Mucosa of descending colon (tissue), 3 donors: ENCODE data around the gene CDK5RAP1. TPM values are rescaled to one million over a fixed set of nuclear protein-coding genes. Genes with fewer than 3 reads are reported as not detected.

Experiments used
- ATAC-seq: fragments of 200-7000 bp; cut with Tn5 transposase; one replicate; pipeline ENCODE4 v1.9.1; 2020; ENCODE audit warnings: mild to moderate bottlenecking, moderate library complexity
- DNase-seq, 3 donors: peaks; one replicate each; pipeline ENCODE4 v3.0.0-alpha.2; 2020
- H3K36me3 ChIP-seq: fragments of 200-600 bp; one replicate; pipeline ENCODE4 v1.8.0; 2021; ENCODE audit warnings: low read depth, mild to moderate bottlenecking
- H3K4me1 ChIP-seq: fragments of 200-600 bp; one replicate; pipeline ENCODE4 v1.8.0; 2021; ENCODE audit warnings: low read depth, mild to moderate bottlenecking
- H3K4me3 ChIP-seq: fragments of 200-600 bp; one replicate; pipeline ENCODE4 v1.8.0; 2021; ENCODE audit warnings: mild to moderate bottlenecking
- H3K9me3 ChIP-seq: fragments of 200-600 bp; one replicate; pipeline ENCODE4 v1.8.0; 2021; ENCODE audit warnings: mild to moderate bottlenecking
- intact Hi-C, 2 donors: fragments of 100-400 bp; cut with DNase I in 1 of 2; cut with micrococcal nuclease in 1 of 2; formaldehyde crosslinking; loops; one replicate each; pipeline versions ENCODE4 v1.11.0 to v1.11.1; 2022; cut with DNase I, micrococcal nuclease
- total RNA-seq, 3 donors: library from RNA; stranded (reverse); fragmentation: NEBNext Ultra II Directional in 2 of 3; extraction: Animal tissue kit (Norgen Biotek cat#: 25700) in 2 of 3; gene quantifications; one replicate each; pipeline versions ENCODE4 v1.2.1 to v1.2.4, GENCODE V29; 2021 to 2023
- TF ChIP-seq, protein P1 (sequence below): fragments of 200-600 bp; IDR thresholded peaks from one replicate; pipeline ENCODE4 v1.8.0; 2022; ENCODE audit warnings: antibody characterized with exemption, mild to moderate bottlenecking
- donor health status: DM: no; HTN: no; CAD: no; lungs with moderate emphysema.
- donor health status: DM: no; HTN: no; CAD: no.
- donor health status: DM: no; HTN: yes; CAD: no.

Gene CDK5RAP1
- total RNA-seq, 3 donors from 2014 or later = 20.4 to 24.5 (median 23.7) TPM

GRCh38 chr20:33313686-33314314 lies 87.5 kb downstream of the CDK5RAP1 start:
- DNase-seq (no peak), ATAC-seq (no peak)
- TF ChIP-seq, protein P1, sequence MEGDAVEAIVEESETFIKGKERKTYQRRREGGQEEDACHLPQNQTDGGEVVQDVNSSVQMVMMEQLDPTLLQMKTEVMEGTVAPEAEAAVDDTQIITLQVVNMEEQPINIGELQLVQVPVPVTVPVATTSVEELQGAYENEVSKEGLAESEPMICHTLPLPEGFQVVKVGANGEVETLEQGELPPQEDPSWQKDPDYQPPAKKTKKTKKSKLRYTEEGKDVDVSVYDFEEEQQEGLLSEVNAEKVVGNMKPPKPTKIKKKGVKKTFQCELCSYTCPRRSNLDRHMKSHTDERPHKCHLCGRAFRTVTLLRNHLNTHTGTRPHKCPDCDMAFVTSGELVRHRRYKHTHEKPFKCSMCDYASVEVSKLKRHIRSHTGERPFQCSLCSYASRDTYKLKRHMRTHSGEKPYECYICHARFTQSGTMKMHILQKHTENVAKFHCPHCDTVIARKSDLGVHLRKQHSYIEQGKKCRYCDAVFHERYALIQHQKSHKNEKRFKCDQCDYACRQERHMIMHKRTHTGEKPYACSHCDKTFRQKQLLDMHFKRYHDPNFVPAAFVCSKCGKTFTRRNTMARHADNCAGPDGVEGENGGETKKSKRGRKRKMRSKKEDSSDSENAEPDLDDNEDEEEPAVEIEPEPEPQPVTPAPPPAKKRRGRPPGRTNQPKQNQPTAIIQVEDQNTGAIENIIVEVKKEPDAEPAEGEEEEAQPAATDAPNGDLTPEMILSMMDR = no peak
- H3K36me3 ChIP-seq = no peaks in the 10 kb centered on the region
- no peaks in the 10 kb centered on the region for H3K9me3 ChIP-seq
- no peak overlapping the region for H3K4me3 ChIP-seq
- no peaks in the 10 kb centered on the region for H3K4me1 ChIP-seq
- intact Hi-C loops = no loop called here

- no peak for DNase-seq
- no peaks in the 10 kb centered on the region for H3K4me1 ChIP-seq
- no peak for ATAC-seq
- H3K4me3 ChIP-seq = no peak overlapping the region
- H3K36me3 ChIP-seq = no peaks in the 10 kb centered on the region
- TF ChIP-seq, protein P1 = no peak
- intact Hi-C loops = no loop called here
- H3K9me3 ChIP-seq = no peaks in the 10 kb centered on the region
These were observed 88.7 kb downstream of the CDK5RAP1 start for GRCh38 chr20:33312583-33312982.

- no peak overlapping the region for H3K4me3 ChIP-seq
- ATAC-seq = no peak
- TF ChIP-seq, protein P1 = no peak
- no peak for DNase-seq
- H3K9me3 ChIP-seq = no peaks in the 10 kb centered on the region
- no peaks in the 10 kb centered on the region for H3K4me1 ChIP-seq
- no peaks in the 10 kb centered on the region for H3K36me3 ChIP-seq
- intact Hi-C loops = no loop called here
These were observed 89.3 kb downstream of the CDK5RAP1 start for GRCh38 chr20:33311996-33312395.

DNA sequence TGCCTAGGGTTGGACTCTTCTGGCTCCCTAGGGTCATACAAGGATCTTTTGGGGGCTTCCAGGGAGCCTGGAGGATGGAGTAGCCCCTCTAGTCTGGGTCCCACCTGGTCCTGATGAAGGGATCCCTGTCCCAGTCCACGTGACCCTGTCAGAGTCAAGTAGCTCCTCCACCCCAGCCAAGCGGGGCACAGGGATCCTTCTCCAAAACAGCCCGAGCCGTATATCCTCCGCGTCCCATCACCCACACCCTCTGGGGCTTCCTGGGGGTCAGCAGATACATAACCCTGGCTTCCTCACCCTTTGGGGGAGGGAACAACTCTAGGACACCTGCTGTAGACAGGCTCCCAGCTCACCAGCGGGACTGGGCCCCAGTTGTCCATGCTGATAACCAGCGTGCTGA lies 90.3 kb downstream of the CDK5RAP1 start:
- intact Hi-C loops = no loop called here
- H3K4me1 ChIP-seq = no peaks in the 10 kb centered on the region
- H3K9me3 ChIP-seq = no peaks in the 10 kb centered on the region
- H3K4me3 ChIP-seq = no peak overlapping the region
- H3K36me3 ChIP-seq = no peaks in the 10 kb centered on the region
- ATAC-seq = no peak
- no peak for DNase-seq
- TF ChIP-seq, protein P1 = no peak

- TF ChIP-seq, protein P1 = no peak
- DNase-seq = no peak
- intact Hi-C loops = no loop called here
- Histone ChIP-seq H3K4me3 (no peak overlapping the region), H3K9me3 (no peaks in the 10 kb centered on the region), H3K4me1 (no peaks in the 10 kb centered on the region), H3K36me3 (no peaks in the 10 kb centered on the region)
- no peak for ATAC-seq
These were observed 90.9 kb downstream of the CDK5RAP1 start for GRCh38 chr20:33310327-33310899.
